NOMO-1 treated with DMSO at 0.1 percent for 48 hours (cell line): ENCODE results near the gene ABCD1.
"Not testable (repeated sequence)": the region's sequence is repeated elsewhere in the genome, so short reads cannot be mapped to it uniquely, and the experiment has no call there.

Source experiments
- DNase-seq: peaks from one replicate; lab custom pipeline; 2025; ENCODE audit not compliant: unreplicated experiment; lab: John Stamatoyannopoulos, UW

The ABCD1 gene

DNA sequence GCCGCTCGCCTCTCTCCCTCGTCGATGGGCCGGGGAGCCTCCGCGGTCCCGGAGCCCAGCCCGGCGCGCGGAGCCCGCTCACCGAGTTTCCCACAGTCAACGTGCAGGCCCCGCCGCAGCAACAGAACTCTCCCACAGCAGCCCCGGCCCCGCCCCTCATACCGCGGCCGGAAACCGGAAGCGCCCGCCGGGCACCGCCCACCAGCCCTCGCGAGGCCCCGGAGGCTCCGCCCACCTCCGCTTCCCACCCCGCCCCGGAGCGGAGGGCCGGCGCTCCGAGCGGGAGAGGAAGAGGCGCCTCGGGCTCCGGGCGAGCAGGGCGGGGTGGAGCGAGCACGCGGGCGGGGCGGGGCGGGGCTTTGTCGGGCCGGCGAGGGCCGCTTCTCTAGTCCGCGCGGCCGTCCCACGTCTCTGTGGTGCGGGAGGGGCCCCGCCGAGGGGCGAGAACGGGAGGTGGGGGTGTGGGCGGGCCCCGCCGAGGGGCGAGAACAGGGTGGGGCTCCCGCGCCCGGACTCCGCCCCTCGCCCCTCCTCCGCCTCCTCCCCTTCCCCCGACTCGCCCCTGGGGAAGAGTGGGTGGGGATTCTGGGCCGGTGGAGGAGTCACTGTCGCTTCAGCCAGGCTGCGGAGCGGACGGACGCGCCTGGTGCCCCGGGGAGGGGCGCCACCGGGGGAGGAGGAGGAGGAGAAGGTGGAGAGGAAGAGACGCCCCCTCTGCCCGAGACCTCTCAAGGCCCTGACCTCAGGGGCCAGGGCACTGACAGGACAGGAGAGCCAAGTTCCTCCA, at the start of gene ABCD1, which contains the start of gene BCAP31:
TSS of gene ABCD1 (plus strand) at position 605 of the 787 bp plus-strand sequence. CDS start 411 bp downstream, outside the sequence.
TSS of gene BCAP31 (minus strand) at position 136 of the 787 bp plus-strand sequence. CDS start 1,143 bp downstream, outside the sequence.
- peak; percentile 75 for DNase-seq

DNA sequence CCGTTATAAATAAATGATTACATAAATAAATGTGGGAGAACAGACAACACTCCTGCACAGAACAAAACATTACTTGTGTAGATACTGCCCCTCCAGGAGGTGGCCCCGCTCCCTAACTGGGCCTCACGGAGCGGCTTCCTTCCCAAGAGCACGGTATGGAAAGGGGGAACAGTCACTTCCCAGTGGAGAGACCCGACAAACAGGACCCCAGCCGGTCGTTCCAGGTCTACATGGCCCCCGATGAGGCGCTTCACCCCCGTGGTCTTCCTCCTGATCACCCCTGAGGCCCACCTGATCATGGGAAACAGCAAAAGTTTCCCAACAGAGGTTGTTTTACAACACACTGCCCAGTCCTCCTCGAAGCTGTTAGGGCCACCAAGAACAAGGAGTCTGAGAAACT, 43.5 kb upstream of the ABCD1 start:
- DNase-seq: no peak

DNA sequence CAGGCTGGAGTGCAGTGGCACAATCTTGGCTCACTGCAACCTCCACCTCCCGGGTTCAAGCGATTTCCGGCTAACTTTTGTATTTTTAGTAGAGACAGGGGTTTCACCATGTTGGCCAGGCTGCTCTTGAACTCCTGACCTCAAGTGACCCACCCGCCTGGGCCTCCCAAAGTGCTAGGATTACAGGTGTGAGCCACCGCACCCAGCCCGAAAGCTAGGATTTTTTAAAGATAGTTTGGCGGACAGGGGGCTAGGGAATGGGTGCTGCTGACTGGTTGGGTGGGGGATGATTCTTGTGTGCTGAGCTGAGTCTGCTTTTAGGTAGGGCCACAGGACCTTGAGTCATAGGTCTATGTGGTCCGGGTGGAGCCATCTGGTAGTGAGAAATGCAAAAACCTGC, 41.2 kb upstream of the ABCD1 start:
- DNase-seq: not testable (repeated sequence)

DNA sequence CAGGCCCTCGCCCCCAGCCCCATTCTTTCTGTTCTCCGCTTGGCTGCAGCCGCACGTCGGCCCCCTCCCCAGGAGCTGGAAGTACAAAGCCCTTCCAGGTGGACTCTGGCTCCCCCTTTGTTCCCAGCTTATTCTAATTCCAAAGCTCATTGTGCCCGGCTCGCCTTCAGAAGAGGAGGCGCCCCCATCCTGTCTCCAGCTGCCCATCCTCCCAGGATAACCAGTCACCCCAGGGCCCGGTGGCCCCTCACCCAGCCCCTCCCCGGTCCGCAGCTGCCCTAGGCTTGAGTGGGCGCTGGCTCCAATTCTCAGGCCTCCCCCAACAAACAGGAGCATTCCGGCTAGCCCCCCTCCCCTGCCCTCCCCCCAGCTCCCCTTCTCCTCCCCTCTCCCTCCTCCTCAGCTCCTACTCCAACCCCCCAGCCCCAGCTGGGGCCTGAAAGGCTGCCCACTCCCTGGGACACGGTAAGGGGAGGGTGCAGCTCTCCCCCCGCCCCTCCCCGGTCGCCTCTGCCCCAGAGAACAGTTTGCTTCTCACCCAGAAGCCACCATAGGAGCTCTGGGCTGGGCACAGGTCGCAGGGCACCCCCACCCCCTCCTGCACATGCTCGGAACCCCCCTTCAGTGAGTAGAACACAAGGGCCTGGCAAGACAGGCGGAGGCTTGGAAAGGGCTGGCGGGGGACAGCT, 40.0 kb upstream of the ABCD1 start:
- DNase-seq: no peak

- no peak for DNase-seq
Measured at GRCh38 chrX:153685156-153685536, 39.5 kb upstream of the ABCD1 start.

GRCh38 chrX:153685751-153686696, 38.6 kb upstream of the ABCD1 start:
- DNase-seq: peak; percentile 31

- DNase-seq: no peak
Measured at GRCh38 chrX:153686711-153687110, 37.9 kb upstream of the ABCD1 start.

DNA sequence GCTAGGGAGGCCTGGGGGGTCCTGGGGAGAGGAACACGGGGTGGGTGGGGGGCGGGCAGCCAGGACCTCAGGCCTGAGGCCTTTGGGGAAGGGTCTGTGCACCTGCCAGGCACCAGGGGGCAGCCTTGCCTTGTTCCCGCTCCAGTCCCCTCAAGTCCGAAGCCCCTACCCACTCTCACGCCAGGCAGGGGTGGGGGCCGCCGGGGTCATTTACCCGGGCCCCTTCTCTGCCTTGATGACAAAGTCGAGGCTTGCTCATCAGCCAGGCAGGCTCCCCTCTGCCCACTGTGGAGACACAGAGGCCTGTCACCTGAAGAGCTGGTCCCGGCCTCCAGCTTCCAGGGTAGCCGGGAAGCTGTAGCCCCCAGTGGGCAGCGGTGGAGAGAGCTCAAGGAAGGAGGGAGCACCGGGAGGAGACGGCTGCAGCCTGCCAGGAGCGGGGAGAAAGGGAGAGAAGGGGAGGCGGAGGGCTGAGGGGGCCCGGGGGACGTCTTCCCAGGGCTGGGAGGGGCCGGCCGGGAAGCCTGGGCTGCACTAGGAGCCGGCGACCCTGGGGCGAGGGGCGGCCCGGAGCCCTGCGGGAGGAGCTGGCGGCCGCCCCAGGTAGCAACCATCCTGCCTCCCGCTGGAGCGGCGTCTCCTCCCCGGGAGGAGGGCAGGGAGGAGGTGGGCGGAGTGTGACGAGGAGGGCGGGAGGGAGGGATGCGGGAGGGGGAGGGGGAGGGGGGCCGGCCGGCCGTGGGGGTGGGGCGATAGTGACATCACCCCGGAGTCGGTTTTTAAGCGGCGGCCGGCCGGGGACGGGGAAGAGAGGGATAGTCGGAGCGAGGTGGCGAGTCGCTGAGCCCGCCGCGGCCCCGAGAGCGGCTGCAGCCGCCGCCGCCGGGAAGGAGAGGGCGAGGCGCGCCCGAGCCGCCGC, 37.3 kb upstream of the ABCD1 start, which contains the start of gene SLC6A8:
TSS of gene SLC6A8 (plus strand) at position 806 of the 919 bp plus-strand sequence. CDS start 649 bp downstream, outside the sequence.
- DNase-seq: peak; percentile 13

DNA sequence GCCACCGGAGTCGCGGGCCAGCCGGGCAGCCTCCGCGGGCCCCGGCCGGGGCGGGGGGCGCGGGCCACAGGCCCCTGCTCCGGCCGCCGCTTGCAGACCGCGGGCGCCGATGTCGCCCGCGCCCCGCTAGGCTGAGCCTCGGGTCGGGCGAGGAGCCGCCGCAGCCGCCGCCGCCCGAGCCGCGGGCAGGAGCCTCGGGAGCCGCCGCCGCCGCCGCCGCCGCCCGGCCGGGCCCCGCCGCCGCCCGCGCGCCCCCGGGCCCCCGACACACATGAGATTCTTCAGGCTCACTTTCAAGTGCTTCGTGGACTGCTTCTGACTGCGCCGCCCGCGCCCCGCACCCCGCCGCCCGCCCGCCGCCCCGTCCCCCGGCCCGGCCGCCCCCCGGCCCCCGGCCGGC, 36.6 kb upstream of the ABCD1 start:
- no peak for DNase-seq

GRCh38 chrX:153688506-153688905, 36.1 kb upstream of the ABCD1 start:
- DNase-seq: no peak

DNA sequence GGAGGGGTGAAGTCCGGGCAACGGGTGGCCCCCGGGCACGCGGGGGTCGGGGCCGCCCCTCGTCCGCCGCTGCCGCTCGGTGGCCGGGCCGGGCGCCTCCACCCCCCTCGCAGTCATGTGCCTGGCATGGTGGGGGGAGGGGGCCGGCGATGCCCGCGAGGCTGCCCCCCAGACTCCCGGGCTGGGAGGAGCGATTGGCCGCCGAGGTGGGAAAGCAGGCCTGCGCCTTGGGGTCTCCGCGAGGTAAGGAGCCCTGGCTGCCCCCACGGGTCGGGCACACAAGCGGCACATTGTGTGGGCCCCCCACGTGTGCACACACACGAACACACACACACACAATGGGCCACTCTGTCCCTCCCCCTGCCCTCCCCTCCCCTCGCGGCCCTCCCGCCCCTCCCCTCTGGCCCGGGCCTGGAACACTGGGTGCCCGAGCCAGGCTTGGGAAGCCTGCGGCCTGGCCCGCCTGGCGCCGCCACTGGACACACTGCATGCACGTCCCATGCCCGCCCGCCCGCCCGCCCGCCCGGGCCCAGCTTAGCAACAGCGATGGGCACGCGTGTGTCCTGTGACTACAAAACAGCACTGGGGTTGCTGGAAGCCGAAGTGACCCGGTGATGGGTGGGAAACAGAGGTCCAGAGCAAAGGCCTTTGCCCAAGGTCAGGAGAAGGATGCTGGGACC, 35.6 kb upstream of the ABCD1 start:
- no peak for DNase-seq

GRCh38 chrX:153689654-153690465, 34.8 kb upstream of the ABCD1 start:
- no peak for DNase-seq

- DNase-seq: no peak
Measured at GRCh38 chrX:153690466-153690865, 34.2 kb upstream of the ABCD1 start.

GRCh38 chrX:153691032-153691827, 33.4 kb upstream of the ABCD1 start:
- DNase-seq: not testable (repeated sequence)

DNA sequence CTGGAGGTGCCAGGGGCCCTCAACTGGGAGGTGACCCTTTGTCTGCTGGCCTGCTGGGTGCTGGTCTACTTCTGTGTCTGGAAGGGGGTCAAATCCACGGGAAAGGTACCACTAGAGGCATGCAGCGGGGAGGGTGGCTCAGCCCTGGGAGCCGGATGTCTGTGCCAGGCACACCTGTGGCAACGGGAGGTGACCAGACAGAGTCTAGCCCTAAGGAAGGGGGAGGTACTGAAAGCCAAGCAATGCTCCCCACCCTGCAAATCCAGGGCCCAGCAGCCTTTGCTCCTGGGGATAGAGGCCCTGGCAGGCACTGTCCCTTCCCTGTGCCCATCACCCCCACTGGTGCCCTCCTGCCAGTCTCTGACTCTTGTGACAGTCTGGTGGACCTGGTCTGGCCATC, 32.7 kb upstream of the ABCD1 start:
- no peak for DNase-seq

GRCh38 chrX:153692611-153693156, 32.0 kb upstream of the ABCD1 start:
- DNase-seq: no peak
